ENCODE results near the gene NR2F1-AS1.

The NR2F1-AS1 gene

GRCh38 chr5:93603078-93603792 is 22.2 kb upstream of the NR2F1-AS1 start:
- no peak for DNase-seq

- DNase-seq, result no peak
Measured at GRCh38 chr5:93602241-93603077, 21.4 kb upstream of the NR2F1-AS1 start.

GRCh38 chr5:93601802-93602155 is 20.8 kb upstream of the NR2F1-AS1 start:
- DNase-seq, result no peak

- no peak for DNase-seq
Measured at GRCh38 chr5:93601071-93601801, 20.2 kb upstream of the NR2F1-AS1 start.

- no peak for DNase-seq
Measured at GRCh38 chr5:93600409-93601070, 19.5 kb upstream of the NR2F1-AS1 start.

- DNase-seq, result no peak
Measured at GRCh38 chr5:93599399-93600120, 18.5 kb upstream of the NR2F1-AS1 start.

- DNase-seq, result no peak
Measured at GRCh38 chr5:93599001-93599379, 18.0 kb upstream of the NR2F1-AS1 start.

GRCh38 chr5:93598091-93599000 is 17.3 kb upstream of the NR2F1-AS1 start:
- no peak for DNase-seq

- DNase-seq, result no peak
Measured at GRCh38 chr5:93596676-93597490, 15.9 kb upstream of the NR2F1-AS1 start.

- no peak for DNase-seq
Measured at GRCh38 chr5:93596310-93596675, 15.3 kb upstream of the NR2F1-AS1 start.

- DNase-seq, result no peak
Measured at GRCh38 chr5:93595420-93596147, 14.6 kb upstream of the NR2F1-AS1 start.

- no peak for DNase-seq
Measured at GRCh38 chr5:93594591-93595419, 13.8 kb upstream of the NR2F1-AS1 start.

- DNase-seq, result no peak
Measured at GRCh38 chr5:93593476-93594131, 12.6 kb upstream of the NR2F1-AS1 start.

- DNase-seq, result no peak
Measured at GRCh38 chr5:93592883-93593282, 11.9 kb upstream of the NR2F1-AS1 start.

- DNase-seq, result no peak
Measured at GRCh38 chr5:93591323-93591945, 10.4 kb upstream of the NR2F1-AS1 start.

- no peak for DNase-seq
Measured at GRCh38 chr5:93590493-93590892, 9.5 kb upstream of the NR2F1-AS1 start.

- no peak for DNase-seq
Measured at GRCh38 chr5:93589829-93590215, 8.8 kb upstream of the NR2F1-AS1 start.

Measured in amniotic stem cell (primary cell).